ENCODE results near the gene CDKL5. TPM values are rescaled to one million over a fixed set of nuclear protein-coding genes. Genes with fewer than 3 reads are reported as not detected.

The CDKL5 gene
- total RNA-seq, 1 donor from 2014 or later: 30.6 TPM

DNA sequence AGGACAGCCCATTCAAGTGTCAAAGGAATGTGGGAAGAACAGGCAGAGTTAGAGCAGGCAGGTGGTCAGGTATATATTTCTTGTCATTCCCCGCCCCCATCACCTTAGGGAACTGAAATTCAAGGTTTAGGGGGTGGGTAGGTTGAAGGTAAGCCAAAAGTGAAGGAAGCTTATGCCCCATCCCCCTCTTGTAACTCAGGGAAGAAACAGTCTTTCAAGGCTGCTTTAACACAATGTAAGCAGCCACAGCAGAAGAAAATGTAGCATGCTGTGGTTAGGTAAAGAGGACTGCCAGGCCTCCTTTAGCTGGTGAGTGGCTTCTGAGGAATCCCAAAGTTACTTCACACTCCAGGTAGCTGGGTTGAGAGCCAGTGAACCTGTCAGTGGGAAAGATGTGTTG lies 124.2 kb downstream of the CDKL5 start:
- TF ChIP-seq, protein P1, sequence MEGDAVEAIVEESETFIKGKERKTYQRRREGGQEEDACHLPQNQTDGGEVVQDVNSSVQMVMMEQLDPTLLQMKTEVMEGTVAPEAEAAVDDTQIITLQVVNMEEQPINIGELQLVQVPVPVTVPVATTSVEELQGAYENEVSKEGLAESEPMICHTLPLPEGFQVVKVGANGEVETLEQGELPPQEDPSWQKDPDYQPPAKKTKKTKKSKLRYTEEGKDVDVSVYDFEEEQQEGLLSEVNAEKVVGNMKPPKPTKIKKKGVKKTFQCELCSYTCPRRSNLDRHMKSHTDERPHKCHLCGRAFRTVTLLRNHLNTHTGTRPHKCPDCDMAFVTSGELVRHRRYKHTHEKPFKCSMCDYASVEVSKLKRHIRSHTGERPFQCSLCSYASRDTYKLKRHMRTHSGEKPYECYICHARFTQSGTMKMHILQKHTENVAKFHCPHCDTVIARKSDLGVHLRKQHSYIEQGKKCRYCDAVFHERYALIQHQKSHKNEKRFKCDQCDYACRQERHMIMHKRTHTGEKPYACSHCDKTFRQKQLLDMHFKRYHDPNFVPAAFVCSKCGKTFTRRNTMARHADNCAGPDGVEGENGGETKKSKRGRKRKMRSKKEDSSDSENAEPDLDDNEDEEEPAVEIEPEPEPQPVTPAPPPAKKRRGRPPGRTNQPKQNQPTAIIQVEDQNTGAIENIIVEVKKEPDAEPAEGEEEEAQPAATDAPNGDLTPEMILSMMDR (IDR thresholded peaks at IDR 0.05): no peak
- ATAC-seq (peak in 1 of 2 donors; percentile 67), DNase-seq (no peak)
- Histone ChIP-seq H3K9me3 (no peaks in the 10 kb centered on the region), H3K27ac (no peak overlapping the region), H3K36me3 (no peaks in the 10 kb centered on the region), H3K27me3 (ENCODE audit: low read depth) (no peaks in the 10 kb centered on the region), H3K4me1 (no peaks in the 10 kb centered on the region), H3K4me3 (no peak overlapping the region)
- intact Hi-C loops (cut with DNase I): no loop called here

DNA sequence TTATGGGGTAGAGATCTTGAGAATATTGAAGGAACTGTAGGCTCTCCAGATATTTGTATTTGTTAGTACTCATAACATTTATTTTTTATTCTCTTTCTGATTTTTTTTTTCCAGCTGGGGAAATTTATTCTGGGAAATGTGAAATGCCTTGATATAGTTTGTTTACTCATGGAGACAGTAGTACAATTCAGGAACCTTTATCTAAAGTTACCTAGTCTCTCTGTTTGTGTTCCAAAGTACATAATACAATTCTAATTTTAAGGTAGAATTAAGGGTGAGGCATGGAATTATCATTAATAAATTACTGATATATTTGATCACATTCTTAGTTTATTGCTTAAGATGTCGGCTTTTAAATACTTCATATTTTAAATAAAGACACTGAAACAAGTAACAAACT lies 132.5 kb downstream of the CDKL5 start:
- H3K27me3 ChIP-seq (ENCODE audit: low read depth): no peaks in the 10 kb centered on the region
- H3K27ac ChIP-seq: no peak overlapping the region
- intact Hi-C loops (cut with DNase I): no loop called here
- DNase-seq: no peak
- H3K36me3 ChIP-seq: no peaks in the 10 kb centered on the region
- H3K4me1 ChIP-seq: no peaks in the 10 kb centered on the region
- TF ChIP-seq, protein P1 (IDR thresholded peaks at IDR 0.05): no peak
- H3K4me3 ChIP-seq: no peak overlapping the region
- no peak for ATAC-seq
- no peaks in the 10 kb centered on the region for H3K9me3 ChIP-seq

DNA sequence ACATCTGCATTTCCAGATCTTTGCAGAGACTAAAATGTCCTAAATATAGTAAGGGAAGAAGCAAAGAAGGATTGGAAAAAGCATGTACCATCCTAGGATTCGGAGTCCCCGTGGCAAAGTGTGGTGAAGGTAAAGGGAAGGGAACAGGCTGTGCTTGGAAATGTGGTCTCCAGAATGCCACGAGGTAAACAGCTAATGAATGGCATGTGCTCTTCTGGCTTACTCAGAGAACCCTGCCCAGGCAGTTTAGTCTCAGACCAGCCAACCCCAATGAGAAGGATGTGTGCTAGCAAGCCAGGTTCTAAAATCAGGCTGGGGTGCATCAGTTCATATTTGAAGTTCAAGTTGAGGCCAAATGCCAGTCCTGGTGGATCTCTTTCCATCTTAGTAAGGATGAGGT lies 133.4 kb downstream of the CDKL5 start:
- no peak overlapping the region for H3K27ac ChIP-seq
- H3K4me1 ChIP-seq: no peaks in the 10 kb centered on the region
- no peak for DNase-seq
- TF ChIP-seq, protein P1 (IDR thresholded peaks at IDR 0.05): no peak
- H3K9me3 ChIP-seq: no peaks in the 10 kb centered on the region
- ATAC-seq: no peak
- no peaks in the 10 kb centered on the region for H3K36me3 ChIP-seq
- no peak overlapping the region for H3K4me3 ChIP-seq
- no peaks in the 10 kb centered on the region for H3K27me3 ChIP-seq (ENCODE audit: low read depth)
- intact Hi-C loops (cut with DNase I): no loop called here

DNA sequence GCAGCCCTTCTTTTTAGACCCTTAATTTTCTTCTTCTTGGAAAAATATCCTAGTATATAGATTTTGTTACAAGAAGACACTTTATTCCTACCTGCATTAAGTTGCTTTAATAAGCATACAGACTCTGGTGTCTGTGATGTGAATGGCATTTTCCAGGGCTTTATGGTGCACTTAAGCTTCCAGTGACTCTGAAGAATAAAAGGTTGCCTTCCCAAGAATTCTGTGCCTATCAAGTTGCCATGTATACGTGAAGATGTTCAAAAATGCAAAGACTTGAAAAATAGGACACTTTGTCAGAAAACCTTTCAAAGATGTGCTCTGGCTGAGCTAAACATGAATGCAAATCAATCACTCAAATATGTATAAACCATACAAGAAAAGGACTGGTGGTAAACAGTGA lies 135.6 kb downstream of the CDKL5 start:
- DNase-seq (no peak), ATAC-seq (no peak)
- H3K4me1 ChIP-seq: no peaks in the 10 kb centered on the region
- no peaks in the 10 kb centered on the region for H3K9me3 ChIP-seq
- H3K36me3 ChIP-seq: no peaks in the 10 kb centered on the region
- TF ChIP-seq, protein P1 (IDR thresholded peaks at IDR 0.05): no peak
- intact Hi-C loops (cut with DNase I): no loop called here
- H3K27me3 ChIP-seq (ENCODE audit: low read depth): no peaks in the 10 kb centered on the region
- H3K4me3 ChIP-seq: no peak overlapping the region
- no peak overlapping the region for H3K27ac ChIP-seq

DNA sequence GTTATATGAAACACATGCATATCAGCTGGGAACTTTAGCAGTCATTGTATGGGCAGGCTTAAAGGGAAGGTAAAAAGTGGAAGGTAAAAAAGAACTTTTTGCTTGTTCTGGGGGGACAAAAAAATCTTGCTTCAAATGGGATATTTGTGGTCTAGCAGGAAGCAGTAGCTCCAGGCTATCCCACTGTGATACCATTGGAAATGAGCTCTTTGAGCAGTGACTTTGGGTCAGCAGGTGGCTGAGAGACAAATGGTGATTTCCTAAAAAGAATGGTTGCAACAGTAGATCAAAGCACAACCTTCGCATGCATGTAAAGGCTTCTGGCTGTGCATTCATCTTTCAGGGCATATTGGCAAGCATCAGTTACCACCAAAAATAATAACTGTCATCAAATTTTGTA lies 140.3 kb downstream of the CDKL5 start:
- H3K27me3 ChIP-seq (ENCODE audit: low read depth): no peaks in the 10 kb centered on the region
- ATAC-seq: no peak
- no peak overlapping the region for H3K27ac ChIP-seq
- no peaks in the 10 kb centered on the region for H3K36me3 ChIP-seq
- H3K4me1 ChIP-seq: no peaks in the 10 kb centered on the region
- intact Hi-C loops (cut with DNase I): no loop called here
- TF ChIP-seq, protein P1 (IDR thresholded peaks at IDR 0.05): no peak
- H3K9me3 ChIP-seq: no peaks in the 10 kb centered on the region
- no peak for DNase-seq
- H3K4me3 ChIP-seq: no peak overlapping the region

DNA sequence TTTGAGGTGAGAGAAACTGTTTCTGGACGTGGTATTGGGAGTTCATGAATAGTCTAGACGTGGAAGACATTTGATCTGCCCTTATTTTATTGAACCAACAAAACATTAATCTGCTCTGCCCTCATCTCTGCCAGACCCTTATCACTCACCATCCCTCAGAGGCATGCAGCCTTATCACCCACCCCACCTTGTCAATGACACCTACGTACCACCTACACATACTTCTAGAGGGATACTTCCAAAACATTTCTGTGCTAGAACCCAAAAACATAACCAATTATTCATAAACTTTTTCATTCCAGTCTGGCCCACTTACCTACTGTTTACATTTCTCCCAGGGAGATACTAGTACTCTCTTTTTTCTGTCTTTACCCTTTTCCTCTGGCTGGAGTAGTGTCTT lies 141.3 kb downstream of the CDKL5 start:
- H3K4me1 ChIP-seq: no peaks in the 10 kb centered on the region
- TF ChIP-seq, protein P1 (IDR thresholded peaks at IDR 0.05): no peak
- DNase-seq (no peak), ATAC-seq (no peak)
- no peak overlapping the region for H3K27ac ChIP-seq
- no peaks in the 10 kb centered on the region for H3K9me3 ChIP-seq
- H3K36me3 ChIP-seq: no peaks in the 10 kb centered on the region
- intact Hi-C loops (cut with DNase I): no loop called here
- no peaks in the 10 kb centered on the region for H3K27me3 ChIP-seq (ENCODE audit: low read depth)
- no peak overlapping the region for H3K4me3 ChIP-seq
